Endothelial cell (in vitro differentiated cells): ENCODE data around the gene TMEM184B. TPM values are rescaled to one million over a fixed set of nuclear protein-coding genes. Genes with fewer than 3 reads are reported as not detected.

ENCODE experiments used
- DNase-seq: peaks from one replicate; pipeline ENCODE4 v3.0.0; 2021; ENCODE audit warnings: low spot score
- H3K27ac Mint-ChIP-seq: one replicate; pipeline ENCODE4 v1.8.0; 2021; ENCODE audit warnings: mixed read lengths, inconsistent platforms; ENCODE audit not compliant: unreplicated experiment
- H3K27me3 Mint-ChIP-seq: one replicate; pipeline ENCODE4 v1.8.0; 2021; ENCODE audit warnings: mild to moderate bottlenecking, moderate library complexity, mixed read lengths, inconsistent platforms; ENCODE audit not compliant: unreplicated experiment
- H3K36me3 Mint-ChIP-seq: one replicate; pipeline ENCODE4 v1.8.0; 2021; ENCODE audit warnings: mild to moderate bottlenecking, low read depth, mixed read lengths, inconsistent platforms; ENCODE audit not compliant: unreplicated experiment
- H3K4me1 Mint-ChIP-seq: one replicate; pipeline ENCODE4 v1.8.0; 2021; ENCODE audit warnings: mild to moderate bottlenecking, mixed read lengths, inconsistent platforms; ENCODE audit not compliant: unreplicated experiment
- H3K4me3 Mint-ChIP-seq: one replicate; pipeline ENCODE4 v1.8.0; 2021; ENCODE audit warnings: mild to moderate bottlenecking, mixed read lengths, inconsistent platforms; ENCODE audit not compliant: unreplicated experiment
- H3K9me3 Mint-ChIP-seq: one replicate; pipeline ENCODE4 v1.8.0; 2021; ENCODE audit warnings: mixed read lengths, inconsistent platforms; ENCODE audit not compliant: unreplicated experiment
- total RNA-seq: library from RNA; stranded (reverse); fragmentation: NEBNext Ultra II Directional; extraction: Animal tissue kit (Norgen Biotek cat#: 25700); gene quantifications from one replicate; pipeline ENCODE4 v1.2.1, GENCODE V29; 2021; ENCODE audit not compliant: unreplicated experiment
- TF ChIP-seq, protein P1 (sequence below): fragments of 200-600 bp; sonication (generic); IDR thresholded peaks from one replicate; pipeline ENCODE4 v1.5.0; 2021; ENCODE audit warnings: antibody characterized with exemption; ENCODE audit not compliant: unreplicated experiment

The TMEM184B gene
- total RNA-seq, 1 donor from 2014 or later: 59.8 TPM

DNA sequence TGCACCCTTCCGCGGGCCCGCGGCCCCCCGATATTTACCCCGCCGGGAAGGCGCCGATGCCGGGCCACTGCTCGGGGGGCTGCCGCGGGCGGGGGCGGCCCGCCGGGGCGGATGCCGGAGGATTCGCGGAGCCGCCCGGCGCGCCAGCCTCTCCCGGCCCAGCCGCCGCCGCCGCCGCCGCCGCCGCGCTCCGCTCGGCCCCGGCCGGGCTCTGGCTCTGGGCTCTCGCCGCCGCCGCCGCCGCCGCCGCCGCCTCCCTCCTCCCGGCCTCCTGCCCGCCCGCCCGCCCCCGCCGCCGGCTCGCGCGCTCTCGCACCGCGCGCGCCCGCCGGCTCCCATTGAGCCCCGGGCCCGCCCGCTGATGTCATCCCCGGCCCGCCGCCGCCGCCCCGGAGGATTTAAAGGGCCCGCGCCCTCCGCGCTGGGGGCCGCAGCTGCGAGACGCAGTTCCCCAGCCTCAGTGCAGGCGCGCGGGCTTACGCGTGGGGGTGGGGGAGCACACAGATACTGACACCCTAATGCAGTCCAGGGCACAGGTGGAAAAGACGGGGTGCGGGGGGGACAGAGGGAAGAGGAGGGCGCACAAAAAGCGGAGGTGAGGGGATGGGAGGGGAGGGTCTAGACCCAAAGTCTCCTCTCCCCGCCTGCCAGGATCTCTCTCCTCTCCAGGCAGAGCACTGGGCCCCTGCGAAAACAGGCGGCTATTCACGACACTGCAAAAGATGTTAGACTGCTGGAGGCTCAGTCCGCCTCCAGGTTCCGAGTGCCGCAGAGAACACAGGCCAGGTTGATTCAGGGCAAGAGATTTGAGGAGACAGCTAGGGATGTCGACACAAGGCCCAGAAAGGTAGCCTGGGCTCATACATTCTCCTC is 44.5 kb upstream of the TMEM184B start, which contains the start of gene CSNK1E:
TSS of gene CSNK1E (minus strand) at position 312 of the 873 bp plus-strand sequence. CDS start 3,276 bp downstream, outside the sequence.
- Mint-ChIP-seq H3K36me3 (peaks cover 8% of the 10 kb centered on the region), H3K9me3 (no peaks in the 10 kb centered on the region), H3K27me3 (peaks cover 26% of the 10 kb centered on the region), H3K4me1 (peaks cover 33% of the 10 kb centered on the region), H3K27ac (peak within 1 kb of the TSS; percentile 94), H3K4me3 (peak within 1 kb of the TSS; percentile 99)
- TF ChIP-seq, protein P1, sequence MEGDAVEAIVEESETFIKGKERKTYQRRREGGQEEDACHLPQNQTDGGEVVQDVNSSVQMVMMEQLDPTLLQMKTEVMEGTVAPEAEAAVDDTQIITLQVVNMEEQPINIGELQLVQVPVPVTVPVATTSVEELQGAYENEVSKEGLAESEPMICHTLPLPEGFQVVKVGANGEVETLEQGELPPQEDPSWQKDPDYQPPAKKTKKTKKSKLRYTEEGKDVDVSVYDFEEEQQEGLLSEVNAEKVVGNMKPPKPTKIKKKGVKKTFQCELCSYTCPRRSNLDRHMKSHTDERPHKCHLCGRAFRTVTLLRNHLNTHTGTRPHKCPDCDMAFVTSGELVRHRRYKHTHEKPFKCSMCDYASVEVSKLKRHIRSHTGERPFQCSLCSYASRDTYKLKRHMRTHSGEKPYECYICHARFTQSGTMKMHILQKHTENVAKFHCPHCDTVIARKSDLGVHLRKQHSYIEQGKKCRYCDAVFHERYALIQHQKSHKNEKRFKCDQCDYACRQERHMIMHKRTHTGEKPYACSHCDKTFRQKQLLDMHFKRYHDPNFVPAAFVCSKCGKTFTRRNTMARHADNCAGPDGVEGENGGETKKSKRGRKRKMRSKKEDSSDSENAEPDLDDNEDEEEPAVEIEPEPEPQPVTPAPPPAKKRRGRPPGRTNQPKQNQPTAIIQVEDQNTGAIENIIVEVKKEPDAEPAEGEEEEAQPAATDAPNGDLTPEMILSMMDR: no peak
- DNase-seq: peak; percentile 67

DNA sequence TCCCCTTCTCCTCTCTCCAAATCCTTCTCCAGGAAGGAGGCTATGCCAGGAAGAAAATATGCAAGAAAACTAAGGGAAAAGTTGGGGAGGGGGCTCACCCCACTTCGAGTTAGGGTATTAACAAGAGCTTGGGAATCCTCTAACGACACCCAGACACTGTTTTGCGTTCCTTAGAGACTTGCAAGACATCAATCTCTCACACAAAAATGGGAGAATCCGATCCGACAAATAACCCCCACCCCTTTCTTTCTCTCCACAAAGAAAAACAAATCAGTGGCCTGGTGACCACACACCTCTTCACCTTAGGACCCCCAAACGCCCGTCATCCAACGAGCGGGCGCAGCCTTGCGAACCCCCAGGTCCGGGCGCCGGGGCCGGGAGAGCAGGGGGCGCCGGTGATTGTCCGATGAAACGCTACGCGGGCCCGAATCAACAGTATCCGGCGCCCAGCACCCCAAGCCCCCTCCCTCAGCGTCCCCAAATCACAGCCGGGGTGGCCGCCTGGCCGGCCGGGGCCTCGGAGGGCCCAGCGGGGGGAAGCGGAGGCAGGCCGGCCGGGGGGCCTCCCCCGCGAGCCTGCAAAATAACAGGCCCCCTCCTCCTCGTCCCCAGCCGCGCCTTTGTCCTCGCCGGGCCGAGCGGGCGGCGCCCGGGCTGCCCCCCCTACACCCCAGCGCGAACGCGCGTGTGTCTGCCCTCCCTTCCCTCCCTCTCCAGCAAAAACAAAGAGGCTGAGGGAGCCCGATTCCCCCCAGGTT is 43.7 kb upstream of the TMEM184B start:
- H3K36me3 Mint-ChIP-seq: peaks cover 8% of the 10 kb centered on the region
- peaks cover 33% of the 10 kb centered on the region for H3K4me1 Mint-ChIP-seq
- H3K27me3 Mint-ChIP-seq: peaks cover 26% of the 10 kb centered on the region
- no peaks in the 10 kb centered on the region for H3K9me3 Mint-ChIP-seq
- TF ChIP-seq, protein P1: no peak
- DNase-seq: peak; percentile 46
- peak overlapping the region; percentile 99 for H3K4me3 Mint-ChIP-seq
- peak overlapping the region; percentile 94 for H3K27ac Mint-ChIP-seq

DNA sequence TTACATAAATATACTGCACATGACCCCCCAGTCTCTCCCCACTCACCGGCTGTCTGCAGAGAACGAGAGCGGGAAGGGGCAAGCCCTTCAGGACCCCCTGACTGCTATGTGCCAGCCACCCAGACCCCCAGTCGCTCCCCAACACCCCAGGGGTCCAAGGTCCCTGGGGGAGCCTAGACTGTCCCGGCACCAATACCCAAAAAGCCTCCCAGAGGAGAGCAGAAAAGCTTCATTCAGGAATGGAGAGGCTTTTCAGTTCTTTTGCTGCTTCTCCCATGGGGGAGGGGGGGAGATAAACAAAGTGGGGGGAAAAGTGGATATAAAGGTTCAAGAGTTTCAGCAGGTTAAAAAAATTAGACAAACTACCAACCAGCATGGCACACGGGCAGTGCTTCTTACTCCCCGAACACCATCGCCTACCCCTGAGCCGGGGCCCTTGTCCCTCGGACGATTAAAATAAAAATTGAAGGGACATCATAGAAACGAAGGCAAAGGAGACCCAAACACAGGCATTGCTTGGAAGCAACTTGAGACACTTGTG is 43.1 kb upstream of the TMEM184B start:
- Mint-ChIP-seq H3K4me3 (peak overlapping the region; percentile 99), H3K27me3 (peaks cover 26% of the 10 kb centered on the region), H3K27ac (peak overlapping the region; percentile 94), H3K9me3 (no peaks in the 10 kb centered on the region), H3K4me1 (peaks cover 33% of the 10 kb centered on the region), H3K36me3 (peaks cover 8% of the 10 kb centered on the region)
- TF ChIP-seq, protein P1: no peak
- no peak for DNase-seq

DNA sequence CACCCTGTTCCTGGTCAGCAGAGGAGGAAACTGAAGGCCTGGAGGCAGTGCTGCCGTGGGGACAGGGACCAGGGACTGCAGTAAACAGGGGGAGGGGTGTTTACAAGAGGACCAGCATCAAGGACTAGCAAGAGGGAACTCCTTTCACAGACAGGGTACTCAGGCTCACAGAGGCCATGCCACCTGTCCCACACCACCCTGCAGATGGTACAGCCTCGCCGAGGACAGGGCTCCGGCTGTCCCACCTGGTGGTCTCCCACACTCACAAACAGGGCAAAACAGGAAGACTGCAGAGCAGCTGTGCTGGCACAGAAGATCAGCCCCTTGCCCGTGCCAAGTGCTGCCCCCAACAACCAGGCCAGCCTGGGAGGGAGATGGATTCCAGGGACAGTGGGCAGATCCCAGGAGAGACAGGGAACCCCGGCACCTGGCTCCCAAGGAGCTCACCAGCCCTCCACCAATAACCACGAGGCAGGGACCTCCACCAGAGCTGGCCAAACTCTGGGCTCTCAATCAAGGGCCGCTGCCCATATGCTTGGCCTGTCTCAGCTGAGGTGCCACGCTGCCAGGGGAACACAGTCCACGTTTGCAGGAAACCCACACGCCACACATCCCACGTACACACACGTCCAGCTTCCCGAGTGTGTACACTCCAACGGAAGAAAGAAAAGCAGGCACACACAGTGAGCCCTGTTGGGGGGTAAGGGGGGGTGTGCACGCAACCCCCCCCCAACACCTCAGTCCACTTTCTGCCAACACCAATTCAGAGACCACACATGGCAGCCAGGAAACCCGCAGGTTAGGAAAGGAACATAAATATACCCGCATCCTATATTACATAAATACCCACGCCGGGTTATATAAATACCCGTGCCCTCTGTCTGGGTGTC is 42.4 kb upstream of the TMEM184B start:
- DNase-seq: no peak
- Mint-ChIP-seq H3K27ac (peak overlapping the region; percentile 74), H3K4me3 (peak overlapping the region; percentile 99), H3K4me1 (peaks cover 33% of the 10 kb centered on the region), H3K36me3 (peaks cover 8% of the 10 kb centered on the region), H3K9me3 (no peaks in the 10 kb centered on the region), H3K27me3 (peaks cover 26% of the 10 kb centered on the region)
- TF ChIP-seq, protein P1: no peak
